Upper lobe of left lung (tissue), 6 donors: ENCODE measurements around the gene GRPEL1. TPM values are rescaled to one million over a fixed set of nuclear protein-coding genes. Genes with fewer than 3 reads are reported as not detected.

Source experiments
- ATAC-seq, 2 donors: fragments of 200-7000 bp; cut with Tn5 transposase; one replicate each; pipeline ENCODE4 v1.9.1; 2022; ENCODE audit warnings: mild to moderate bottlenecking in 2 of 2, moderate library complexity in 2 of 2; ENCODE audit not compliant: low FRiP score in 2 of 2
- DNase-seq, 2 donors: peaks; one replicate each; pipeline ENCODE4 v3.0.0-alpha.2; 2019 to 2020
- H3K27ac ChIP-seq, 4 donors: fragments of 200-600 bp; sonication (generic); one replicate each; pipeline ENCODE4 v1.5.1; 2016 to 2019
- H3K27me3 ChIP-seq, 4 donors: fragments of 200-600 bp; sonication (generic); one replicate each; pipeline ENCODE4 v1.5.1; 2017 to 2019
- H3K36me3 ChIP-seq, 4 donors: fragments of 200-600 bp; sonication (generic); one replicate each; pipeline ENCODE4 v1.5.1; 2016 to 2019
- H3K4me1 ChIP-seq, 4 donors: fragments of 200-600 bp; sonication (generic); one replicate each; pipeline ENCODE4 v1.5.1; 2018 to 2019
- H3K4me3 ChIP-seq, 4 donors: fragments of 200-600 bp; sonication (generic); one replicate each; pipeline ENCODE4 v1.5.1; 2017 to 2019; ENCODE audit warnings: mild to moderate bottlenecking in 2 of 4, moderate library complexity in 1 of 4
- H3K9me3 ChIP-seq, 4 donors: fragments of 200-600 bp; sonication (generic); one replicate each; pipeline ENCODE4 v1.5.1; 2018 to 2019
- CTCF ChIP-seq, 6 experiments: fragments of 450-650 bp in 4 of 6; fragments of 200-600 bp in 2 of 6; sonication (generic) in 2 of 6; IDR thresholded peaks; one replicate each; pipeline ENCODE4 v1.5.1; 2016 to 2019; ENCODE audit warnings: antibody characterized with exemption in 6 of 6
- EP300 ChIP-seq, 4 donors: sonication (generic); formaldehyde crosslinking; IDR thresholded peaks; one replicate each; pipeline ENCODE4 v1.5.1; 2017; ENCODE audit warnings: antibody characterized with exemption in 4 of 4, control low read depth in 2 of 4
- POLR2A ChIP-seq, 4 donors: fragments of 450-650 bp; IDR thresholded peaks; one replicate each; pipeline ENCODE4 v1.5.1; 2016 to 2017; ENCODE audit warnings: antibody characterized with exemption in 4 of 4, mild to moderate bottlenecking in 2 of 4
- POLR2AphosphoS5 ChIP-seq, 2 donors: sonication (generic); formaldehyde crosslinking; IDR thresholded peaks; one replicate each; pipeline ENCODE4 v1.5.1; 2017; ENCODE audit warnings: antibody characterized with exemption in 2 of 2
- WGBS, 2 donors: methylation state at CpG; one replicate each; pipeline ENCODE4 v1.1.5; 2017 to 2018; 5-methylcytosine and 5-hydroxymethylcytosine counted together
- total RNA-seq, 6 donors: library from RNA; depleted of rRNA in 4 of 6; stranded (reverse); fragments of >200 nt in 4 of 6; gene quantifications; one replicate each; pipeline versions ENCODE4 v1.1.0 to v1.2.1, GENCODE V29; 2016 to 2021
- donor health status: DM: no; HTN: no; CAD: no; lungs with moderate emphysema.
- donor health status: DM: no; HTN: yes; CAD: no; lungs with severe emphysema.

GRPEL1 gene
- total RNA-seq, 6 donors from 2014 or later, result 9.4 to 29.0 (median 24.2) TPM

GRCh38 chr4:7075962-7076695, 8.3 kb upstream of the GRPEL1 start:
- peak in 1 of 2 donors; percentile 65 for DNase-seq
- H3K4me3 ChIP-seq, result no peak overlapping the region
- no peaks in the 10 kb centered on the region for H3K36me3 ChIP-seq
- H3K9me3 ChIP-seq, result no peaks in the 10 kb centered on the region
- 65 to 86% methylated on average over 7 to 25 of the region's 25 CpGs for WGBS, 2 donors
- no peaks in the 10 kb centered on the region for H3K27me3 ChIP-seq
- no peak overlapping the region for H3K27ac ChIP-seq
- ATAC-seq, result peak in 1 of 2 donors; percentile 23
- no peaks in the 10 kb centered on the region for H3K4me1 ChIP-seq
- TF ChIP-seq CTCF (IDR thresholded peaks at IDR 0.05) (no peak), EP300 (IDR thresholded peaks at IDR 0.05) (no peak), POLR2A (IDR thresholded peaks at IDR 0.05) (no peak), POLR2AphosphoS5 (IDR thresholded peaks at IDR 0.05) (no peak)

GRCh38 chr4:7074426-7074825, 6.6 kb upstream of the GRPEL1 start:
- H3K36me3 ChIP-seq, result no peaks in the 10 kb centered on the region
- no peak for DNase-seq
- no peak for ATAC-seq
- TF ChIP-seq POLR2AphosphoS5 (IDR thresholded peaks at IDR 0.05), result no peak
- no peak for TF ChIP-seq CTCF (IDR thresholded peaks at IDR 0.05)
- no peak for TF ChIP-seq EP300 (IDR thresholded peaks at IDR 0.05)
- TF ChIP-seq POLR2A (IDR thresholded peaks at IDR 0.05), result no peak
- H3K27me3 ChIP-seq, result no peaks in the 10 kb centered on the region
- no peaks in the 10 kb centered on the region for H3K4me1 ChIP-seq
- no peaks in the 10 kb centered on the region for H3K9me3 ChIP-seq
- no peak overlapping the region for H3K27ac ChIP-seq
- no peak overlapping the region for H3K4me3 ChIP-seq
- WGBS, 2 donors, result 80 to 85% methylated on average over 3 to 9 of the region's 9 CpGs

- ATAC-seq (no peak), DNase-seq (no peak)
- no peak for TF ChIP-seq POLR2AphosphoS5 (IDR thresholded peaks at IDR 0.05)
- no peak for TF ChIP-seq CTCF (IDR thresholded peaks at IDR 0.05)
- TF ChIP-seq POLR2A (IDR thresholded peaks at IDR 0.05), result no peak
- no peak for TF ChIP-seq EP300 (IDR thresholded peaks at IDR 0.05)
Measured at GRCh38 chr4:7073526-7074390, 5.9 kb upstream of the GRPEL1 start.

GRCh38 chr4:7073059-7073458, 5.2 kb upstream of the GRPEL1 start:
- ATAC-seq, result no peak
- H3K4me3 ChIP-seq, result no peak overlapping the region
- WGBS, 2 donors, result 88 to 93% methylated on average over 11 to 14 of the region's 14 CpGs
- no peaks in the 10 kb centered on the region for H3K36me3 ChIP-seq
- no peak for TF ChIP-seq EP300 (IDR thresholded peaks at IDR 0.05)
- TF ChIP-seq CTCF (IDR thresholded peaks at IDR 0.05), result no peak
- no peak for TF ChIP-seq POLR2AphosphoS5 (IDR thresholded peaks at IDR 0.05)
- TF ChIP-seq POLR2A (IDR thresholded peaks at IDR 0.05), result no peak
- no peak overlapping the region for H3K27ac ChIP-seq
- no peak for DNase-seq
- no peaks in the 10 kb centered on the region for H3K27me3 ChIP-seq
- no peaks in the 10 kb centered on the region for H3K9me3 ChIP-seq
- H3K4me1 ChIP-seq, result peaks cover 0 to 7% (median 6%) of the 10 kb centered on the region in 4 donors

More at GRCh38 chr4:7073526-7074390, 5.9 kb upstream of the GRPEL1 start:
- no peaks in the 10 kb centered on the region for H3K9me3 ChIP-seq
- H3K4me1 ChIP-seq, result peaks cover 0 to 6% (median 4%) of the 10 kb centered on the region in 4 donors
- H3K27me3 ChIP-seq, result no peaks in the 10 kb centered on the region
- no peak overlapping the region for H3K27ac ChIP-seq
- WGBS, 2 donors, result 66 to 71% methylated on average over 11 to 18 of the region's 18 CpGs
- no peak overlapping the region for H3K4me3 ChIP-seq
- H3K36me3 ChIP-seq, result no peaks in the 10 kb centered on the region
